AG09309 (cell line): ENCODE results near the gene CBL.
A peak's percentile ranks its signal among the peaks of the same experiment; 100 is the strongest.

ENCODE experiments used
- DNase-seq: peaks from one replicate; pipeline ENCODE4 v3.0.0-alpha.2; 2010; ENCODE audit warnings: low read depth
- H3K4me3 ChIP-seq: 2 replicates; pipeline ENCODE4 v1.5.1; 2011; ENCODE audit warnings: mild to moderate bottlenecking, low read depth, low read length, moderate library complexity; ENCODE audit not compliant: control insufficient read depth
- CTCF ChIP-seq: IDR thresholded peaks from 2 replicates; pipeline ENCODE4 v1.5.1; 2011; ENCODE audit warnings: mild to moderate bottlenecking, low read depth, low read length, inconsistent platforms; ENCODE audit not compliant: insufficient read depth, control insufficient read depth; ENCODE audit errors: missing control alignments

The CBL gene

GRCh38 chr11:119334174-119334930, 128.2 kb downstream of the CBL start, which contains the start of gene RNF26:
TSS of gene RNF26 (plus strand) at chr11:119334527. CDS start at chr11:119335123, 596 bp downstream.
- H3K4me3 ChIP-seq, result peak within 1 kb of the TSS; percentile 82
- TF ChIP-seq CTCF, result no peak
- DNase-seq, result peak; percentile 91

- H3K4me3 ChIP-seq, result peak overlapping the region; percentile 82
- DNase-seq, result no peak
- TF ChIP-seq CTCF, result no peak
Measured at GRCh38 chr11:119335091-119335654, 129.0 kb downstream of the CBL start.

- peak overlapping the region; percentile 82 for H3K4me3 ChIP-seq
- DNase-seq, result no peak
- no peak for TF ChIP-seq CTCF
Measured at GRCh38 chr11:119335655-119336543, 129.8 kb downstream of the CBL start.

GRCh38 chr11:119336744-119337469, 130.8 kb downstream of the CBL start:
- no peak for TF ChIP-seq CTCF
- DNase-seq, result no peak
- H3K4me3 ChIP-seq, result no peak overlapping the region

- no peak for DNase-seq
- H3K4me3 ChIP-seq, result peak overlapping the region; percentile 14
- no peak for TF ChIP-seq CTCF
Measured at GRCh38 chr11:119337581-119338317, 131.6 kb downstream of the CBL start.
